ENCODE measurements around the gene ZRANB3. TPM values are rescaled to one million over a fixed set of nuclear protein-coding genes. Genes with fewer than 3 reads are reported as not detected.

The ZRANB3 gene
- polyA plus RNA-seq, 1 donor (not counting 4 experiments of a cell fraction or from before 2014, with no cell fraction given): 10.6 TPM

DNA sequence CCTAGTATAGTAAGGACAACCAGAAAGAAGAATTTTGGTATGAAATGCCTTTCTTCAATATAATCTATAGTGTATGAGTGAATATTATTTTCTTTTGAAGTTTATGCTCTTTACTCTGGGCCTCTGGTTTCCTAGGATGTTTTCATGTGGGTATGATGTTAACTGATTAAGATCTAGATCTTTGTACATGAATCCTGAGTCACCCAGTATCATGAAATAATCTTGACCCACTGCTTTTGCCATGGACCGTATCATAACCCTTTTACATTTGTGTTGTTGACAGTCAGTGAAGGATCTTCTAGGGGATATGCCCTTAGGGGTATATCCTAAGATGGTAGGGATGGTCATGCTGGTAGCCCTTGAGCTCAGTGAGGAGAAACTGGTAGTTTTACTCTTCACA lies 378.7 kb downstream of the ZRANB3 start:
- Histone ChIP-seq H3K4me2 (ENCODE audit: control insufficient read depth, extremely low read depth, insufficient read depth, low read depth, low read length) (no peak overlapping the region), H3K9ac (ENCODE audit: control insufficient read depth, extremely low read depth, insufficient read depth, low read length) (no peak overlapping the region), H3K36me3 (ENCODE audit: control insufficient read depth in 2 of 2, extremely low read depth in 1 of 2, insufficient read depth in 2 of 2, low read length in 2 of 2) (peaks cover 10 to 22% of the 10 kb centered on the region in 2 experiments), H3K9me1 (ENCODE audit: control insufficient read depth, extremely low read depth, insufficient read depth, low read length) (no peaks in the 10 kb centered on the region), H4K20me1 (ENCODE audit: control insufficient read depth, extremely low read depth, insufficient read depth, low read length) (no peaks in the 10 kb centered on the region), H3K4me3 (ENCODE audit: control insufficient read depth in 2 of 3, extremely low read depth in 1 of 3, insufficient read depth in 2 of 3, low read depth in 1 of 3, low read length in 3 of 3) (no peak overlapping the region), H3K27ac (ENCODE audit: control insufficient read depth, insufficient read depth, low read length) (no peak overlapping the region), H3K27me3 (ENCODE audit: control insufficient read depth, extremely low read depth, insufficient read depth, low read length) (no peaks in the 10 kb centered on the region), H3K4me1 (ENCODE audit: control insufficient read depth, extremely low read depth, insufficient read depth, low read length) (no peaks in the 10 kb centered on the region), H2AFZ (ENCODE audit: control insufficient read depth, low read length) (no peak overlapping the region), H3K9me3 (ENCODE audit: control insufficient read depth, low read depth, low read length) (no peaks in the 10 kb centered on the region), H3K79me2 (ENCODE audit: control insufficient read depth, insufficient read depth, low read length) (peaks cover 2% of the 10 kb centered on the region)
- TF ChIP-seq EZH2 (IDR thresholded peaks at IDR 0.05; ENCODE audit: low read length): no peak
- TF ChIP-seq, protein P1, sequence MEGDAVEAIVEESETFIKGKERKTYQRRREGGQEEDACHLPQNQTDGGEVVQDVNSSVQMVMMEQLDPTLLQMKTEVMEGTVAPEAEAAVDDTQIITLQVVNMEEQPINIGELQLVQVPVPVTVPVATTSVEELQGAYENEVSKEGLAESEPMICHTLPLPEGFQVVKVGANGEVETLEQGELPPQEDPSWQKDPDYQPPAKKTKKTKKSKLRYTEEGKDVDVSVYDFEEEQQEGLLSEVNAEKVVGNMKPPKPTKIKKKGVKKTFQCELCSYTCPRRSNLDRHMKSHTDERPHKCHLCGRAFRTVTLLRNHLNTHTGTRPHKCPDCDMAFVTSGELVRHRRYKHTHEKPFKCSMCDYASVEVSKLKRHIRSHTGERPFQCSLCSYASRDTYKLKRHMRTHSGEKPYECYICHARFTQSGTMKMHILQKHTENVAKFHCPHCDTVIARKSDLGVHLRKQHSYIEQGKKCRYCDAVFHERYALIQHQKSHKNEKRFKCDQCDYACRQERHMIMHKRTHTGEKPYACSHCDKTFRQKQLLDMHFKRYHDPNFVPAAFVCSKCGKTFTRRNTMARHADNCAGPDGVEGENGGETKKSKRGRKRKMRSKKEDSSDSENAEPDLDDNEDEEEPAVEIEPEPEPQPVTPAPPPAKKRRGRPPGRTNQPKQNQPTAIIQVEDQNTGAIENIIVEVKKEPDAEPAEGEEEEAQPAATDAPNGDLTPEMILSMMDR (optimal IDR thresholded peaks at IDR 0.05 in 1 of 3, IDR thresholded peaks at IDR 0.05 in 1 of 3, conservative IDR thresholded peaks at IDR 0.05 in 1 of 3; ENCODE audit: extremely low read depth in 1 of 3, insufficient read depth in 2 of 3, low read length in 3 of 3): no peak
- FAIRE-seq (no peak), DNase-seq (ENCODE audit: low read depth, low spot score) (no peak)
- dilution Hi-C loops (cut with MboI; ENCODE audit: extremely low pct_ligation_motif_present, low sequenced_read_pairs): no loop called here

DNA sequence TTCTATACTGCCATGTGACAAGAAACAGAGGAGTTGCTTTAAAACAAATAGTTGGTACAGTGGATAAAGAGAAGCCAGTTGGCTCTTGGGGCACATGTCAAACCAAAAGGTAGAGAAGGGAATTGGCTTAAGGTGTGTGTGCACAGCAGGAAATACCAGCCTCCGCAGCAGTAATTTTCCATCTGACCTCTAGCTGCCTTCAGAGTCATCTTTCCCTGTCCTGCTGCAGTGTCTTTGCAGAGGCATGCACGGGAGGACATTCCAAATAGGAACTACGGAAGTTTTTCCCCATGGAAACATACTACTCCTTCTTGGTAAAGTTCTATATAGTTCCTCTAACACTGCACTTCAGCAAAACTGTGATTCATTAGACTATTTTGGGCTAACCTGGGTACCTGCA lies 379.4 kb downstream of the ZRANB3 start:
- no peak overlapping the region for H3K4me2 ChIP-seq (ENCODE audit: control insufficient read depth, extremely low read depth, insufficient read depth, low read depth, low read length)
- H3K27ac ChIP-seq (ENCODE audit: control insufficient read depth, insufficient read depth, low read length): no peak overlapping the region
- H2AFZ ChIP-seq (ENCODE audit: control insufficient read depth, low read length): no peak overlapping the region
- dilution Hi-C loops (cut with MboI; ENCODE audit: extremely low pct_ligation_motif_present, low sequenced_read_pairs): no loop called here
- H3K9ac ChIP-seq (ENCODE audit: control insufficient read depth, extremely low read depth, insufficient read depth, low read length): no peak overlapping the region
- no peak overlapping the region for H3K4me3 ChIP-seq (ENCODE audit: control insufficient read depth in 2 of 3, extremely low read depth in 1 of 3, insufficient read depth in 2 of 3, low read depth in 1 of 3, low read length in 3 of 3)
- TF ChIP-seq EZH2 (IDR thresholded peaks at IDR 0.05; ENCODE audit: low read length): no peak
- TF ChIP-seq, protein P1 (optimal IDR thresholded peaks at IDR 0.05 in 1 of 3, IDR thresholded peaks at IDR 0.05 in 1 of 3, conservative IDR thresholded peaks at IDR 0.05 in 1 of 3; ENCODE audit: extremely low read depth in 1 of 3, insufficient read depth in 2 of 3, low read length in 3 of 3): no peak
- no peaks in the 10 kb centered on the region for H3K4me1 ChIP-seq (ENCODE audit: control insufficient read depth, extremely low read depth, insufficient read depth, low read length)
- no peaks in the 10 kb centered on the region for H4K20me1 ChIP-seq (ENCODE audit: control insufficient read depth, extremely low read depth, insufficient read depth, low read length)
- H3K27me3 ChIP-seq (ENCODE audit: control insufficient read depth, extremely low read depth, insufficient read depth, low read length): no peaks in the 10 kb centered on the region
- no peak for FAIRE-seq
- H3K9me1 ChIP-seq (ENCODE audit: control insufficient read depth, extremely low read depth, insufficient read depth, low read length): no peaks in the 10 kb centered on the region
- H3K79me2 ChIP-seq (ENCODE audit: control insufficient read depth, insufficient read depth, low read length): peaks cover 4% of the 10 kb centered on the region
- DNase-seq (ENCODE audit: low read depth, low spot score): no peak
- no peaks in the 10 kb centered on the region for H3K9me3 ChIP-seq (ENCODE audit: control insufficient read depth, low read depth, low read length)
- peaks cover 7 to 22% of the 10 kb centered on the region in 2 experiments for H3K36me3 ChIP-seq (ENCODE audit: control insufficient read depth in 2 of 2, extremely low read depth in 1 of 2, insufficient read depth in 2 of 2, low read length in 2 of 2)
